Stimulated activated CD4-positive, alpha-beta T cell treated with anti-CD3 and anti-CD28 coated beads, TNF-alpha, amount 100 ng/mL, for 1 hour (primary cell): ENCODE data around the gene KCNJ16.

ENCODE experiments used
- DNase-seq, 3 donors: peaks; one replicate each; pipeline ENCODE4 v3.0.0-alpha.2; 2020; ENCODE audit warnings: low read depth in 3 of 3, low spot score in 1 of 3

Gene KCNJ16

DNA sequence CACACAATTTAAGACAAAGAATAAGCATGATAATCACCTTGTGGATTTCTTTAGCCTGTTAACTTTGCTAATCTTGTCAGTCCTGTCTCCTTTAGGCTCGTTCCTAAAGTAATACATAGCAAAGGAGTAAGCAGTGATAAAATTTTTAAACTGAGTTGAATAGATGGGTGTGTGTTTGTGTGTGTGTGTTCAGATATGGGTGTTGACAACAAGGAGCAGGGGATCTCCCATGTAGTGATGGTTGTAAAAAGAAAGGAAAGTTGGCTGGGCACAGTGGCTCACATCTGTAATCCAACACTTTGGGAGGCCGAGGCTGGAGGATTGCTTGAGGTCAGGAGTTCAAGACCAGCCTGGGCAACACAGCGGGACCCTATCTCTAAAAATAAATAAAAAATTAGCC, 49.7 kb downstream of the KCNJ16 start:
- DNase-seq, result no peak

DNA sequence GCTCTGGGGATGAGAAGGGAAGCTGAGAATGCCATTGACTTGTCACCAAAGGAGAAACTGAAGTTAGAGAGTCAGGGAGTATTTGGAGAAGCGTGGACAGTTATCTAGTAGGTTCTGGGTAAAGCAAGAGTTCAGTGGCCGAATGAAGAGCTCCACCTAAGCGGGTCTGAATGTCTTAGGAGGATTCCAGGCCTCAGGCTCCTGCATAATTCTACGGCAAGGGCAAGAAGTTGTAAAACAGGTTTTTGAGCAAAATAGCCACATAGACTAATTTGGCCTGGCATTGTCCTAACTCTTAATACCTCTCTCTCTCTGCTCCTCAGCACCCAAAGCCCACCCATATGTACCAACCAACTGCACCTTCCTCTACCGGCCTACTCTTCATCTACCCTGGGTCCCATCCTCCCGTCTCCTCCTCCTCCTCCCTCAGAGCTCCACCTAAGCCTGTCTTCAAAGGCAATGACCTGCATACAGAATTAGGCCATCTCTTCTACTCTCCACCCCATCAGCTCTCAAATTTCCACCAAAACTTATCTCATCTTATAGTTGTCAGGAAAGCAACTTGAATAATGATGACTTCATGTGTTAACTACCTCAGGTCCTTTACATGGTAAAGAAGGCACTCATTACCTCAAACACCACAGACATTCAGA, 52.3 kb downstream of the KCNJ16 start:
- DNase-seq, result no peak

GRCh38 chr17:70128727-70129238, 53.8 kb downstream of the KCNJ16 start:
- DNase-seq, result no peak

- DNase-seq, result no peak
Observed at GRCh38 chr17:70130289-70130688, 55.3 kb downstream of the KCNJ16 start.

DNA sequence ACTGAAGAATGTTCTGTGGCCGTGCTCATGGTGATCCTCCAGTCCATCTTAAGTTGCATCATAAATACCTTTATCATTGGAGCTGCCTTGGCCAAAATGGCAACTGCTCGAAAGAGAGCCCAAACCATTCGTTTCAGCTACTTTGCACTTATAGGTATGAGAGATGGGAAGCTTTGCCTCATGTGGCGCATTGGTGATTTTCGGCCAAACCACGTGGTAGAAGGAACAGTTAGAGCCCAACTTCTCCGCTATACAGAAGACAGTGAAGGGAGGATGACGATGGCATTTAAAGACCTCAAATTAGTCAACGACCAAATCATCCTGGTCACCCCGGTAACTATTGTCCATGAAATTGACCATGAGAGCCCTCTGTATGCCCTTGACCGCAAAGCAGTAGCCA, 57.5 kb downstream of the KCNJ16 start:
- DNase-seq, result no peak

- no peak for DNase-seq
Observed at GRCh38 chr17:70134042-70134441, 59.0 kb downstream of the KCNJ16 start.

DNA sequence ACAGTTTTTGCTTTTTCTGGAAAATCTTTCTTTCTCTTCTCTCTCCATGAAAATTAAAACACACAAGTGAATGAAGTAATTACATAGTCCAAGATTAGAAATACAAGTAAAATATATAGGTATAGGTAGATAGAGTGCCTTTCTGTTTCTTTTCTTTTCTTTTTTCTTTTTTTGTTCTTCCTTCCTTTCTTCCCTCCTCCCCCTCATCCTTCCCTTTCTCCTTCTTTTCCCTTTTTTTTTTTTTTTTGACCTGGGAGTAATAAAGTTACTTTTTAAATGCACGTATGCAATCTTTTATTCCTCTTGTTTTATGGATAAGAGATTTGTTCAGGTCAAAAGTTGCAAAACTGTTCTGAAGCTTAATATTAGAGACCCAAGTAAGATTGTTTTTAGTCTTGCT, 59.8 kb downstream of the KCNJ16 start:
- DNase-seq, result no peak

- no peak for DNase-seq
Observed at GRCh38 chr17:70136131-70136530, 61.1 kb downstream of the KCNJ16 start.

DNA sequence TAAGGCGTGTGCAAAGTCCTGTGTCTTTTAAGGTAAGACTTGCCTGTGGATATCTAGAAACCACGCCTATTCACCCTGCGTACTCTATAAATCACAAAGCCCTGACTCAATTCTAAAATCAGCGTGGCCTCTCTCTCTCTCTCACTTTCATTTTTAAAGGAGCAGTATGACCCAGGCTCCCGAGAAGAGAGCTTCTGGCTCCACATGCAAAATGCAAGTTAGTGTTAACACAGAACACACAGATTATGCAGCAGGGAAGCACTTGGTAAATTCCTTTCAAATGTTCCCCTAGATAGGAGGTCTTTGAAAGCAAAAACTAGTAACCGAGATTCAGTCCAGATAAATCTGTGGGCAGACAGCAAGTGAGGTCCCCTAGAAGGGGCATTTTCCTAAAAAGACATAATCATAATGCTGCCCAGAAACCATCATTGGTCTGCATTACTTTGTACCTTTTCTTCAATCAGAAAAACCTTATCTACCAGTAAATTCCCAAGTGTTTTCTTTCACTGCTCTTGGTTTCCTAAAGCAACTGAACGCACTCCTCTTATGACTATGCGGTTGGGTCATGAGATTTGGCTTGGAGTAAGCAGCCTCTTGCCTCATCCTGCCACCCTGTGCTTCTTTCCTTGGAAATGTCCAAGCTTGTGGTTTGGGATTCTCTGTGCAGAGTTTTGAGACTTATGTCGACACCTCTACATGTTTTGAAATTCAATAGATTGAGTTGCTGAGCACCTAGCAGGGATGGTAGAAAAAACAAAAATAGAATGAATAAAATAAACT, 62.6 kb downstream of the KCNJ16 start:
- DNase-seq, result no peak

- DNase-seq, result no peak
Observed at GRCh38 chr17:70138291-70138865, 63.4 kb downstream of the KCNJ16 start.

- DNase-seq, result no peak
Observed at GRCh38 chr17:70139449-70139993, 64.5 kb downstream of the KCNJ16 start.

- no peak for DNase-seq
Observed at GRCh38 chr17:70144260-70144846, 69.3 kb downstream of the KCNJ16 start.

DNA sequence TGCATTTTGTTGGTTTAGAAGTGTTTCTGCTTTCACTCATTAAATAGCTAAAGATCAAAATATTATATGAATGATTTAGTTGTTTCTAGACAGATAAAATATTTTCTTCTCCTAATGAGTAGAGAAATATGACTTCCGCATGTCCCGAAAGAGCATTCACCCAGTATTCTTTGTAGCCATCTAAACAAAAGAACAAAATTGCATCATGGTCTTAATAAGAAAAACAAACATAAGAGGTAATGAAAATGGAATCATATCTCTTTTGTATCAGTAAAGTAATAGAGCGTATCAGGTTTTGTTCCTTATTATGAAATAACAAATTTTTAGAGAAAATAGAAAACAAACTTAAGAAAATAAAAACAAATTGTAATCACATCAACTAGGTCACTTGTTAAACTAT, 78.2 kb downstream of the KCNJ16 start:
- no peak for DNase-seq

GRCh38 chr17:70157151-70157550, 82.1 kb downstream of the KCNJ16 start:
- DNase-seq, result no peak

DNA sequence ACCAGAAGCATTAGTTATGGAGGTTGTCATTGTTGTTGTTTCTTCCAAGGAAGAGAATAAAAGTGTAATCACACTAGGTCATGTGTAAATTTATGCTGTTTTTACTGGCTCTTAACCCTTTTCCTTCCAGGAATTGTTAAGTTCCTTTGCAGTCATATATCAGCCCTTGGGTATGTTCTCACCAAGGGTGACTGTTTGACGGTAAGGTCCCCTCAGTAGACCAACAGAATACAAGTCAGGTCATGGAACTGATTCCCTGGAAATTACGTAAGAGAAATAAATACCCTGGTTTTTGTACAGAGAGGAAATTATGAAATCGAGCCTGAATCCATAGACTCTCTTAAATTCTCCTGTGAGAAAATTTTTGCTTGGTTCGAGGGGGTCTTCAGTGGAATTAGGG, 83.2 kb downstream of the KCNJ16 start:
- no peak for DNase-seq

DNA sequence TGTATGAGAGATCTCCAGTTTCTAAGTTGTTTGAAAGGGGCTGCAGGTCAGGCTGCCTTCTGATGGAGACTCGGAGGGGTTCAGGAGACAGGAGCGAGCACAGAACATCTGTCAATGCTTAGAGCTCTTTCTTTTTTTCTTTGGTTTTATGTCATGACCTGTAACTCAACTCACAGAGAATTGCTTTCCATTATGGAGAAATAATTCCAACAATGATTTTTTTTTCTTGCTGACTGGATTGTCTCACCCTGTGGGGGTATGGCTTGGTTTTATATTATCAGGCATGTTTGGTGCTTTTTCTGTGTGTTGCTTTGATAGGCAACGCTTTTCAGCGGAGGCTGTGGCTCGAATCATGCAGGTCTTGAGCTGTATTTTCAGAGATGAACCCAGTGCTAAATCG, 83.6 kb downstream of the KCNJ16 start:
- no peak for DNase-seq

DNA sequence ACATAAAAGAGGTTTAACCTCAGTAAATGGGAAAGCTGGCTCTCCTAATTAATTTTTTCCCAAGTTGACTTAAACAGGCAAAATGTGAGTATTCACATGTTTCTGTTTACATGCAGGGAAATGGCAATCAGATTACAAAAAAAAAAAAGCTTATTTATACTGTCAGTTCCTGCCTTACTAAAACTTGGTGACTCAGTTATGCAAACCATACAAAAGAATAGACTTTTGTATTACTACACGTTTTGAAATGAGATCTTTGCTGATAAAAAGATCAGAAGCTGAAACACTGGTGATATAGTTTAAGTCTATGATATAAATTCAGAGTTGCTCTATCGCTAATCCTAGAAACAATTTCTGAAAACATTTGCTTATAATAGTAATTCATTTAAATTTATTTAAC, 85.0 kb downstream of the KCNJ16 start:
- DNase-seq, result no peak

DNA sequence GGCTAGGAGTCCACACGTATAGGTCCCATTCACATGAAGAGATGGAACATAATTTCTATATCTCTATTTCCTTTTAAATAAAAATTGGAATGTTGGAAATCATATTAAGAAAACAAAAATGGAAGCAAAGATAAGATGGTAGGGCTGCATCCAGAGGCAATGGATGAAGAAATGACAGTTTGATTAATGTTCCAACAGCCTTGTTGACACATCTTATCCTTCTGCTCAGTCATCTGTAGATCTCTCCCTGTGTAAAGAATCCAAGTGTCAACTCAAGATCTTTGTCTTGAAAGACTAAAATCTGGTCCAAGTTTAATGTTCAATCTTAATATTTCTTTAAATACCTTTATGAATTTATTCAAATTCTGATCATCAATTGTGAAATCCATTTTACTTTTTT, 86.5 kb downstream of the KCNJ16 start:
- DNase-seq, result no peak

DNA sequence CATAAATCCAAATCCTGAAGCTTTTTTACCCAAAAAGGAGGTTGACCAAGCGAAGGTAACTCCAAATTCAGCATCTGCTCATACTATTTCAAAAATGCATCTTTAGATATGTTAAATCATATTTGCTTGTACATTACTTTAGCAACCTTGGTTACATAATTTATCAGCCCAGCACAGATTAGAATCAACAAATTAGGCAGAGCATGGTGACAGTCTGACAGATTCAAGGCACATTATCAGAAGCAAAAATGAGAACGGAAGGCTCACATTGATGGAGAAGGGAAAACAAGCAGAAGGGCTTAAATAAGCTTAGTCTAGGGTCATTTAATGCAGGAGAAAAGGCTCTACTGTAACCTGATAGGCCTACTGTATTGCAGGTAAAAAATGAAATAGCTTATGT, 90.4 kb downstream of the KCNJ16 start:
- no peak for DNase-seq

GRCh38 chr17:70166615-70167014, 91.6 kb downstream of the KCNJ16 start:
- no peak for DNase-seq

GRCh38 chr17:70168044-70168976, 93.3 kb downstream of the KCNJ16 start:
- no peak for DNase-seq
